T47D (cell line): ENCODE results near the gene TTC39B.

Source experiments
- DNase-seq, 2 experiments: peaks; one replicate each; pipeline versions ENCODE4 v3.0.0 to v3.0.0-alpha.2; 2011 to 2012; ENCODE audit warnings: low read depth in 1 of 2, low spot score in 1 of 2
- JUND ChIP-seq: IDR thresholded peaks from 2 replicates; pipeline ENCODE4 v1.6.1; 2012; ENCODE audit warnings: low read depth
- in situ Hi-C: cut with HindIII; loops from 2 replicates; pipeline ENCODE4 v1.10.0; 2016; ENCODE audit warnings: low sequenced_read_pairs, low pct_unique_long_range_greater_than_20kb

Gene TTC39B

DNA sequence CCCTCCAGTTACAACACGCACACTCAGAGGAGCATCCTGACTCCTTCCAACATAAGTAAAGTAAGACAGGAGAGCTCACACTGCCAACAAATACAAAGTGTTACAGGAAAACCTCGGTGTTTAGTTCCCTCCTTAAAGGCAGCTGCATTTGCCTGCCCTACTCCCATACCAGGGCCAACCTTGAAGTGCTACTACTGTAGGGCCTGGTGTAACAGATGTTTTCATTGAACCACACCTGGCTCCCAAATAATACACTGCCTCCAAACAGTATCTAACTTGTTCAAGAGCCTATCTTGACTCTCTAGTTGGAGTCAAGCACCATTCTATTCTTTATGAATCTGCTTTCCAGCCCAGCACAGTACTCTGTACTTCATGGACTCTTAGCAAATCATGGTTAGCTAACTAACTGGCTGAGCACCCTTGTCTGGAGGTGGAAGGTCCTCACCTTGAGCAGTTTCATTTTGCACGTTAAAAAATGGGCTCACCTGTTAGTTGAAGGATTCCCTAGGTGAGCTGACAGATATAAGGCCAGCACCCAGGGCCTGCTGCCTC, 34.6 kb downstream of the TTC39B start:
- no peak for TF ChIP-seq JUND
- in situ Hi-C loops = no loop called here
- no peak for DNase-seq

DNA sequence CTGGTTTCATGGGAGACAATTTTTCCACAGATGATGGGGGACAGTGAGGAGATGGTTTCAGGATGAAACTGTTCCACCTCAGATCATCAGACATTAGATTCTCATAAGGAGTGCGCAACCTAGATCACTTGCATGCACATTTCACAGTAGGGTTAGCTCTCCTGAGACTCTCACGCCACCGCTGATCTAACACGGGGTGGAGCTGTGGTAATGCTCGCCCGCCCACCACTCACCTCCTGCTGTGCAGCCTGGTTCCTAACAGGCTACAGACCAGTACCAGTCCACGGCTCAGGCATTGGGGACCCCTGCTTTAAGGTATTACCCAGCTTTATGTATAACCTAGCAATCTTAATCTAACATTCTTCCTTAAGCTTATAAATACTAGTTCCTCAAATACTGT, 35.6 kb downstream of the TTC39B start:
- in situ Hi-C loops = no loop called here
- TF ChIP-seq JUND = no peak
- DNase-seq = no peak

DNA sequence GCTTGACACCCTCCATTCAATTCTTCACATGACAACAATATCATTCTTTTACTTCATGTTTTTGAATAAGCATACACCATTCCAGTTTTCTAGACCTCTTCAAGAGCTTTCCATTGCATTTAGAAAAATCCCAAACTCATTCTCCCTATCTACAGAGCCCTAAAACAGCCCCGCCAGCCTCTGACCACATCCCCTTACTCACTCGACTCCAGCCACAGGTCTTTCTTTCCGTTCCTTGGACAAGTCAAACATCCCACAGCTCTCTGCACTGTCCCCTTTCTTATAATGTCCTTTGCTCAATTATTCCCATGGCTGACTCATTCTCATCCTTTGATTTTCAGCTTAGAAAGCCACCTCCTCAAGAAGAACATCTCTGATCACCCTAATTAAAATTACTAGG, 38.2 kb downstream of the TTC39B start:
- in situ Hi-C loops = no loop called here
- DNase-seq = no peak
- TF ChIP-seq JUND = no peak

DNA sequence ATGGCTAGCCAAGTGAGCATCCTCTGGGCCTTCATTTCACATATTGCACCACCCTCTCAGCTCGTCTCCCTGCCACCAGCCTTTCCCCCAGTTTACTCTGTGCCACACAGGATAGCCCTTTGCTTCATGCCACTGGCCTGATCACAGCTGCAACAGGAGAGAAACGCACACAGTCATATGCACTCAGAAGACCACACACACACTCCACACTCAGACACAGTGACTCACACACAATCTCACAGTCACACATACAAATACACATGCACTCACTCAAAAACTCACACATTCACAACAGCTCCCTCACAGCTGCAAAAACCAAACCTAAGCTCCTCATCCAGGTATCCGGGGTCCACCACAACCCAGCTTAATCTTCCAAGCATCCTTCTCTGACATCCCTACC, 38.7 kb downstream of the TTC39B start:
- DNase-seq = no peak
- in situ Hi-C loops = no loop called here

DNA sequence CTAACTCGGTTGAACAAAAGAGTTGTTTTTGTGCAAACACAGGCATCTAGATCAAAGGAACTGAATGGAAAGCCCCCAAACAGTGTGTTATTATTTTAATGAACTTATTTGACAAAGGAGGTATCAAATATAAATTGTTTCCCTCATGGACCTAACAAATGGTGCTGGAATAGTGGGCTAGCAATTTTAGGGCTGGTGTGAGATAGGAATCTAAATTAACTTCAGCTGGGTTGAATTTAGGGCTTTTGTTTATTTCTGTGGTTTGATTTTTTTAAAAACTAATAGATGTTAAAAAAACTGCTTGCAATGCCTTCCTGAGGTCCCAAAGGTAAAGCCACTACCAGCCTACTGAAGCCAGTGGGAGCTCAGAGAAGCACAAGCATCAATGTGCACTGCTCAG, 42.1 kb downstream of the TTC39B start:
- in situ Hi-C loops = no loop called here
- no peak for DNase-seq
- TF ChIP-seq JUND = no peak

More for the DNA sequence above, 38.7 kb downstream of the TTC39B start:
- TF ChIP-seq JUND = no peak

- TF ChIP-seq JUND = no peak
- in situ Hi-C loops = no loop called here
- no peak for DNase-seq
Measured at GRCh38 chr9:15262581-15262980, 44.4 kb downstream of the TTC39B start.

- in situ Hi-C loops = no loop called here
- no peak for TF ChIP-seq JUND
Measured at GRCh38 chr9:15256426-15256825, 50.6 kb downstream of the TTC39B start.

DNA sequence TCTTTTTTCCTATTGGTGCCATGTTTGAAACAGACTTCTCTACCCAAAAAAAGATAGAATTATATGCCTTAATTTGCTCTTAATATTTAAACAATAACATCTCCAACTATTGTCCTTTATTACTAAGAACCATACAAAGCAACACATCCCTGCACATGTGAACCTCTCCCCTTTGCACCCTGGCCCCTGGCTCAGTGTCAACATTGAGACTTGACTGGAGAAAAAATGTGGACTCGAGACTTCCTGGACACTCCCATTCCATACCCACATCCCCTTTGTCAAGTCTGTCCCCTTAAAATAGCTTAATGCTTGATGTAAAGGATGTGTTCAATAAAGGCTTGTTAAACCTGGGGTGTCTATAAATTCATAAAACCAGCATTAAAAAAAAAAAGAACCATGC, 53.2 kb downstream of the TTC39B start:
- no peak for TF ChIP-seq JUND
- in situ Hi-C loops = no loop called here
- DNase-seq = no peak

More at GRCh38 chr9:15256426-15256825, 50.6 kb downstream of the TTC39B start:
- DNase-seq = no peak

DNA sequence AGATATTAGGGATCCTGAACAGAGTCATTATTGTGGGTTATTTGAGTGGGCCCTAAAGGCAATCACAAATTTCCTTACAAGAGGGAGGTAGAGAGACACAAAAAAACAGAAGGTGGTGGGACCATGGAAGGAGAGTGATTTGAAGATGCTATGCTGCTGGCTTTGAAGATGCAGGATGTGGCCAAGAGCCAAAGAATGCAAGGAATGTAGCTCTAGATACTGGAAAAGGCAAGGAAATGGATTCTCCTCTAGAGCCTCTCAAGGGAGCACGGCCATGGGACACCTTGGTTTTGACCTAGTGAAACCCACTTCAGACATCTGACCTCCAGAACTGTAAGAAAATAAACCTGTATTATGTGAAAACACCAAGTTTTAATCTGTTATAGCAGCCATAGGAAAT, 53.8 kb downstream of the TTC39B start:
- no peak for TF ChIP-seq JUND
- in situ Hi-C loops = no loop called here
- DNase-seq = peak in 1 of 2 experiments; percentile 61

DNA sequence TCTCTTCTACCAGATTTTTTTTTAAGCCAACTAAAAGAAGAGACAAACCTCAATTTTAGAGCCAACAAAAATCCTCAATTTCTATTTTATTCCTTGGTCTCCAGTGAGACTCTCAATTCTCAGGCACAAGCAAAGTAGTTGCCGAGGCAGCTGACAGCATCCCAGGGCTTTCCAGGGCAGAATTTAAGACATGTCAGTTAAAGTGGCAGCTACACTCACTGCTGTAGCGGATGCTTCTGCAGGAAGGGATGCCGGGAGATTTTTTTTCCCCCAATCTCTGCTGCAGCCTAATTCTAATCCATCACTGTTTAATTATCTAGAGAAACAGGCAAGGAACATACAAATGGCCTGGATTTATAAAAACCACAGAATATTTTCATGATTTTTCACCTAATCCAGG, 57.0 kb downstream of the TTC39B start:
- no peak for TF ChIP-seq JUND
- in situ Hi-C loops = no loop called here
- DNase-seq = no peak

GRCh38 chr9:15249042-15249818, 57.8 kb downstream of the TTC39B start:
- in situ Hi-C loops = no loop called here

GRCh38 chr9:15248621-15249020, 58.4 kb downstream of the TTC39B start:
- in situ Hi-C loops = no loop called here
- no peak for DNase-seq

More at GRCh38 chr9:15249042-15249818, 57.8 kb downstream of the TTC39B start:
- no peak for TF ChIP-seq JUND
- DNase-seq = no peak

GRCh38 chr9:15248081-15248480, 58.9 kb downstream of the TTC39B start:
- TF ChIP-seq JUND = no peak
- DNase-seq = no peak
- in situ Hi-C loops = no loop called here

More at GRCh38 chr9:15248621-15249020, 58.4 kb downstream of the TTC39B start:
- no peak for TF ChIP-seq JUND
